ENCODE results near the gene HNF4A. TPM values are rescaled to one million over a fixed set of nuclear protein-coding genes. Genes with fewer than 3 reads are reported as not detected.
"Not testable (repeated sequence)": the region's sequence is repeated elsewhere in the genome, so short reads cannot be mapped to it uniquely, and the experiment has no call there.

HNF4A gene
- polyA plus RNA-seq, 3 donors: 49.8 to 73.1 (median 69.0) TPM

- DNase-seq: no peak
Observed at GRCh38 chr20:44461803-44462174, 106.3 kb downstream of the HNF4A start.

GRCh38 chr20:44463466-44463865, 108.0 kb downstream of the HNF4A start:
- DNase-seq: no peak

GRCh38 chr20:44464514-44464913, 109.0 kb downstream of the HNF4A start:
- no peak for DNase-seq

DNA sequence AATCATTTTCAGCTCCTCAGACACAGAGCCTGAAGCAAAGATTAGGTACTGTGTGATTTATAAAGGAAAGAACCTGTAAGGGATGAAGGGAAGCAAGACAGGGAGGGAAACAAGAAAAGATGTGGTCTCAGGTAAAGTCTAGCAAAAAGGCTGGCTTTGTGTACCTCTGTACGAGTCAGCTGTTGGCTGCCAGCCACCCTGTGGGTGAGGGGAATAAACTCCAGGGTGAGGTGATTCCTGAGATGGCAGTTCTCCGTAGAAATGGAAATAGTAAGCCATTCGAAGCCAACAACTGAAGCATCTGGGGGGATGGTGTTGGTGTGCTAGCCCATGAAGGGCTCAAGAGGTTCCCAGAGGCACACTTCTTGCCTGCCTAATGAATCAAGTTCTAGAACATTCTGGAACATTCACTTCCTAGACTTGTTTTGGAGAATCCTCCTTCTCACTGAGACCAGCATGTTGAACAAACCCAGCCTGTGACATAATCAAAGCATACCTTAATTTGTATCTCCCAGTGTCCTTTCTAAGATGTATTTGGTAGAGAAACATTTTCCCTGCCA, 109.6 kb downstream of the HNF4A start:
- DNase-seq: no peak

DNA sequence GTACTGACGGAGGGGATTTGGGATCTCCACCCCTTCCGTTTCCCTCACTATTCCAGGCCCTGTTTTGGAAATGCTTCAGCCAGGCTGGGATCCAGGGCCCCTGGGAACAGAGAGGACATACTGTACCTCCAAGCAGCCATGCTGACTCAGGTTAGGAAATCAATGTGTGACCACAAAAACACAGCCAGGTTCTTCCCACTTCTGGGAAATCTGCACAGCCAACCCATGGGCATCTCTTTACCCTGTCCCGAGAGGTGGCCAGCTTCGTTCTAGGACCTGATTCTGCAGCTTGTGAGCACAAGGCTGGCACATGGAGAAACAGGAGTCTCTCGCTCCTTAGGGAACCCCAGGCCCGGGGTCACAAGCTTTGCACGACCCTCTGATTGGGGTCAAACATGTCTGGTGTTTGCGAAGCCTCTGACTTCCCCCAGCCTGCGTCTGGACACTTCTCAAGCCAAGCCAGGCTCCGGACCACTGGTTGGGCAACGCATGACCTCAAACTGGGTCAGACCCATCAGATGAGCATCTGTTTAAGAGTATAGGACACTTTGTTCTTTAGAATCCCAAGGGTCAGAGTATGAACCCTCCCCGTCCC, 111.9 kb downstream of the HNF4A start:
- DNase-seq: no peak

DNA sequence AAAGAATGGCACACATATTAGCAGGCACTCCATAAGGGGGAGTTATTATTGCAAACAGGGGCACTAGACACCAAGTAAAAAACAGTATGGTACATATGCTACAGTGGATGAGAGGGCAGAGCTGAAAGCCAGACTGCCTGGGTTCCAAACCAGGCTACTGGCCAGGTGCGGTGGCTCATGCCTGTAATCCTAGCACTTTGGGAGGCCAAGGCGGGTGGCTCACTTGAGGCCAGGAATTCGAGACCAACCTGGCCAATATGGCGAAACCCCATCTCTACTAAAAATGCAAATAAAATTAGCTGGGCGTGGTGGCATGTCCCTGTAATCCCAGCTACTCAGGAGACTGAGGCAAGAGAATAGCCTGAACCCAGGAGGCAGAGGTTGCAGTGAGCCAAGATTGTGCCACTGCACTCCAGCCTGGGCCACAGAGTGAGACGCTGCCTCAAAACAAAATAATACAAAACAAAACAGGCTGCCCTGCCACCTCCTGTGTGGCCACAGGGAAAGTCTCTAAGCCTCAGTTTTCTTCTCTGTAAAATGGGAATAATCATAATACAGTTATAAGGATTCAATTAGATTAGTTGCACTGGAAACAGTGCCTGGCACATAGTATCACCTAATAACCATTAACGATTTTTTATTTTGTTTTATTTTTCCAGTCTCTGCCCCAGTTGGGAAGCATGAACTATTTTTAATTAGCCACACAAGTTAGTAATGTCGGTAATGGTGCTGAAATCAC, 112.7 kb downstream of the HNF4A start:
- DNase-seq: no peak

GRCh38 chr20:44470327-44470726, 114.8 kb downstream of the HNF4A start:
- DNase-seq: no peak

- DNase-seq: no peak
Observed at GRCh38 chr20:44471481-44471882, 116.0 kb downstream of the HNF4A start.

- DNase-seq: not testable (repeated sequence)
Observed at GRCh38 chr20:44472283-44472682, 116.8 kb downstream of the HNF4A start.

GRCh38 chr20:44475372-44475693, 119.8 kb downstream of the HNF4A start:
- no peak for DNase-seq

DNA sequence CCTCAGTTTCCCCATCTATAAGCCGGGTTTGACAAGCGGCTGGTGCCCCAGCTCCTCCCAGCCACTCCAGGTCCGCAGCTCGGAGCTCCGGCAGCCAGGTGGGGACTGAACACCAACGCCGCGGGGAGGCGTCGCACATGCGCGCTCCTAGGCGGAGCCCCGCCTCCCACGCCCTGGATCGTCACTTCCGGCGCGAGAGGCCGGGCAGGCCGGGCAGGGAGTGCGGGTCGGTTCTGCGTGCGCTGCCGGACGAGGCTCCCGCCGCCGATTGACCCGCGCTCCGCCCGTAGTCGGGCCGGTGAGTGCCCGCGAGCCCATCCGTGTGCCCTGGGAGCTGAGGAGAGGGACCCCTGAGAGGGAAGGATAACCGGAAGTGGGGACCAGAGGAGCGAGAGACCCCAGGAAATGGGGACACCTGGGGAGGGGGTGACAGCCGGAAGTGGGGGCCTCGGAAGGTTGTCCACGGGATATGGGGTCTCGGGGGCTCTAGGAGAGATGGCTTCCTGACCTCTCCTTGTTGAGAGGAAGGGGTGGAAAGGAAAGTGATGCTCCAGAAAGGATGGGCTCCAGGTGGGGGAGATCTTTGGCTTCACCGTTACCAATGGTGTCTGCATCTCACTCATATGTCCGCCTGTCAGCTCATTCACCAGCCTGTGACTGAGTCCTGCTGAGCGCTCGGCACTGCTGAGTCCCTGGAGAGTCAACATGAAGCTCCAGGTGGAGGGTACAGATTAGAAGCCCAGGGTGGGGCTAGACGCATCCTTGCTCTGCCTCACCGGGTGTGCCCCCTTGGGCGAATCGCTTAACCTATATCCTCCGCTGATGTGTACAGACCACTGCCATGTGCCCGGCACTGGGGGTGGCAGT, 120.4 kb downstream of the HNF4A start, which contains the start of gene TTPAL:
Gene TTPAL, plus strand, starts transcription at position 181 of the 867 bp plus-strand sequence. CDS start 4,126 bp downstream, outside the sequence.
- DNase-seq: peak; percentile 88

- DNase-seq: no peak
Observed at GRCh38 chr20:44477151-44477550, 121.7 kb downstream of the HNF4A start.

DNA sequence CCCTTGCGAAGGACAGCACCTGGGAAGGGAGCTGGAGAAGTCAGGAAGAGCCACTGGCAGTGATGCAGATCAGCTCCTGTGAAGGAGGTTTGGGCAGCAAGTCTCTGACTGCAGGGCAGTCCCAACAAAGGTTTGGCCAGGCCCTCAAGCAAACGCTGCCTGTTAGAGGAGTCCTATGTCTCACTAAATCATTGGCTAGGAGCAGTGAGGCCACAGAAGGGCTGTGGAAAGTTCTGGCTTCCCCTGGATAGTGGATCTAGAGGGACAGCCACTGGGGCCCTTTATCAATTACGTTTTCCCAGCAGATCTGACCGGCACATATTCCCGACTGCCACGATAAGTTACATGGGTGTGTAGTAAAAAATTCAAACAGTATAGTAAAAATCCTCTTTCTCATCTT, 122.7 kb downstream of the HNF4A start:
- DNase-seq: no peak

- no peak for DNase-seq
Observed at GRCh38 chr20:44479643-44480042, 124.1 kb downstream of the HNF4A start.

DNA sequence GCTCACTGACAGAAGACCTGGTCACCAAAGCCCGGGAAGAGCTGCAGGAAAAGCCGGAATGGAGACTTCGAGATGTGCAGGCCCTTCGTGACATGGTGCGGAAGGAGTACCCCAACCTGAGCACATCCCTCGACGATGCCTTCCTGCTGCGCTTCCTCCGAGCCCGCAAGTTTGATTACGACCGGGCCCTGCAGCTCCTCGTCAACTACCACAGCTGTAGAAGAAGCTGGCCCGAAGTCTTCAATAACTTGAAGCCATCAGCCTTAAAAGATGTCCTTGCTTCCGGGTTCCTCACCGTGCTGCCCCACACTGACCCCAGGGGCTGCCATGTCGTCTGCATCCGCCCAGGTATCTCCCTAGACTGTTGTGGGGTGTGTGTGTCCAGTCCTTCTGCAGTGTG, 124.6 kb downstream of the HNF4A start:
- no peak for DNase-seq

- no peak for DNase-seq
Observed at GRCh38 chr20:44481719-44482416, 126.4 kb downstream of the HNF4A start.

DNA sequence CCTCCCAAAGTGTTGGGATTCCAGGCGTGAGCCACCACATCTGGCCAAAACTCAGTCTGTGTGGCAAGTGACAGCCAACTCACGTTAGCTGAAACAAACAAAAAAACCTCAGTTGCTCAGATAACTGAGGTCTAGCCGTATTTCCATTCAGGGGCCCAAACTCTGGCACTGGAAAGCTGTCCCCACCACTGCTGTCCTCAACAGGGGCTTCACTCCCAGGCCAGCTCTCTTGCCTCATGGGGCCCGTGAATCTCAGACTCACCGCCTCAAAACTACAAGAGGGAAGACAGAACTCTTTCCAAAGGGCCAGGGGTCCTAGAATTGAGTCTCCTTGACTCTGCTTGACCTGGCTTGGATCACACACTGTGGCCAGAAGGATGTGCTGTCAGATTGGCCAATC, 127.6 kb downstream of the HNF4A start:
- DNase-seq: no peak
